Adrenal gland (tissue), 5 donors: ENCODE measurements around the gene CCR9.

Experiments
- CTCF ChIP-seq, 6 experiments: fragments of 450-650 bp in 4 of 6; fragments of 200-600 bp in 2 of 6; sonication (generic) in 1 of 6; IDR thresholded peaks; 1 replicate in 5 of 6; 2 replicates in 1 of 6; pipeline versions ENCODE4 v1.5.1 to v1.8.0; 2016 to 2021; ENCODE audit warnings: antibody characterized with exemption in 6 of 6, mild to moderate bottlenecking in 2 of 6, moderate library complexity in 1 of 6
- POLR2A ChIP-seq, 2 donors: fragments of 450-650 bp; IDR thresholded peaks; one replicate each; pipeline ENCODE4 v1.6.1; 2017; ENCODE audit warnings: antibody characterized with exemption in 2 of 2, mild to moderate bottlenecking in 2 of 2, moderate library complexity in 1 of 2
- donor health status: DM: no; HTN: no; CAD: no.

DNA sequence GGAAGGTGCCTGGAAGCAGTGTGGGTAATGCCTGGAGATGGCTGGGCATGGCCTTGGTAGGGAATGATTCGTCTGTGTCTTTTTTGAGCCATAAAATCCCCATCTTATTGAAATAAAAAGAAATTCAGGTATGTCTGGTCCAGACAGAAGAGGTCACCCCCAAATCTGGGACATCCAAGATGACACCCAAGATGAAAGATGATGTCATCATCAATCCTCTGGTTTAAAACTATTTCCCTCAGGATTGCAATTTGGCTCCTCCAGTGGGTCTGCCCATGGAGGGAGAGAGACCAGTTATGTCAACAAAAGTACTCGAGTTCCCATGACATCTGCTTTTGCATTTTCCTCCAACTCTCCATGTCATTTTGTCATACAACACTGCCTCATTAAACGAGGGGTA is 16.7 kb upstream of the CCR9 start:
- TF ChIP-seq CTCF (IDR thresholded peaks at IDR 0.05) (no peak), POLR2A (IDR thresholded peaks at IDR 0.05) (no peak)
